Muscle layer of colon (tissue), 2 donors: ENCODE measurements around the gene GPBAR1.
"Not testable (repeated sequence)": the region's sequence is repeated elsewhere in the genome, so short reads cannot be mapped to it uniquely, and the experiment has no call there.

ENCODE experiments used
- H3K27ac ChIP-seq: one replicate; pipeline ENCODE4 v1.7.0; 2013; ENCODE audit warnings: low read depth, mild to moderate bottlenecking, low read length, moderate library complexity
- H3K27me3 ChIP-seq, 2 donors: one replicate each; pipeline ENCODE4 v1.7.0; 2013; ENCODE audit warnings: low read length in 2 of 2, mild to moderate bottlenecking in 2 of 2; ENCODE audit not compliant: insufficient read depth in 2 of 2, control insufficient read depth in 1 of 2
- H3K36me3 ChIP-seq: one replicate; pipeline ENCODE4 v1.7.0; 2013; ENCODE audit warnings: mild to moderate bottlenecking, low read length; ENCODE audit not compliant: insufficient read depth
- H3K4me1 ChIP-seq: one replicate; pipeline ENCODE4 v1.7.0; 2013; ENCODE audit warnings: mild to moderate bottlenecking, low read length; ENCODE audit not compliant: insufficient read depth
- H3K4me3 ChIP-seq, 2 donors: one replicate each; pipeline ENCODE4 v1.7.0; 2013; ENCODE audit warnings: low read length in 2 of 2, low read depth in 1 of 2, mild to moderate bottlenecking in 1 of 2, moderate library complexity in 1 of 2
- H3K9ac ChIP-seq: one replicate; pipeline ENCODE4 v1.7.0; 2013; ENCODE audit warnings: low read length
- H3K9me3 ChIP-seq: one replicate; pipeline ENCODE4 v1.7.0; 2013; ENCODE audit warnings: mild to moderate bottlenecking, low read length
- donor health status: abdominal sarcoma.
- donor health status: Adenocarcinoma of cecum.

Gene GPBAR1

GRCh38 chr2:218306184-218306920, 45.5 kb downstream of the GPBAR1 start:
- Histone ChIP-seq H3K9me3 (no peaks in the 10 kb centered on the region), H3K4me1 (no peaks in the 10 kb centered on the region), H3K36me3 (no peaks in the 10 kb centered on the region), H3K27me3 (no peaks in the 10 kb centered on the region), H3K9ac (no peak overlapping the region), H3K27ac (no peak overlapping the region), H3K4me3 (no peak overlapping the region)

- no peaks in the 10 kb centered on the region for H3K36me3 ChIP-seq
- no peaks in the 10 kb centered on the region for H3K4me1 ChIP-seq
- H3K9me3 ChIP-seq, result no peaks in the 10 kb centered on the region
- no peak overlapping the region for H3K27ac ChIP-seq
- H3K27me3 ChIP-seq, result no peaks in the 10 kb centered on the region
- H3K4me3 ChIP-seq, result no peak overlapping the region
- no peak overlapping the region for H3K9ac ChIP-seq
Measured at GRCh38 chr2:218307415-218308090, 46.7 kb downstream of the GPBAR1 start.

GRCh38 chr2:218310853-218311540, 50.2 kb downstream of the GPBAR1 start:
- Histone ChIP-seq H3K27ac (no peak overlapping the region), H3K9me3 (no peaks in the 10 kb centered on the region), H3K4me1 (no peaks in the 10 kb centered on the region), H3K9ac (no peak overlapping the region), H3K36me3 (no peaks in the 10 kb centered on the region), H3K27me3 (no peaks in the 10 kb centered on the region), H3K4me3 (no peak overlapping the region)

- not testable (repeated sequence) for H3K9me3 ChIP-seq, H3K4me1 ChIP-seq, H3K27ac ChIP-seq, H3K4me3 ChIP-seq, H3K36me3 ChIP-seq, H3K9ac ChIP-seq, H3K27me3 ChIP-seq
Measured at GRCh38 chr2:218311541-218312266, 50.9 kb downstream of the GPBAR1 start.

GRCh38 chr2:218312267-218312756, 51.5 kb downstream of the GPBAR1 start:
- Histone ChIP-seq H3K4me1 (no peaks in the 10 kb centered on the region), H3K36me3 (no peaks in the 10 kb centered on the region), H3K4me3 (no peak overlapping the region), H3K27me3 (no peaks in the 10 kb centered on the region), H3K9ac (no peak overlapping the region), H3K27ac (no peak overlapping the region), H3K9me3 (no peaks in the 10 kb centered on the region)

- H3K4me3 ChIP-seq, result no peak overlapping the region
- no peaks in the 10 kb centered on the region for H3K27me3 ChIP-seq
- H3K9me3 ChIP-seq, result no peaks in the 10 kb centered on the region
- no peaks in the 10 kb centered on the region for H3K4me1 ChIP-seq
- no peaks in the 10 kb centered on the region for H3K36me3 ChIP-seq
- H3K27ac ChIP-seq, result no peak overlapping the region
- H3K9ac ChIP-seq, result no peak overlapping the region
Measured at GRCh38 chr2:218313356-218313755, 52.5 kb downstream of the GPBAR1 start.
